GM12892 (cell line): ENCODE measurements around the gene ST6GALNAC6.
"Not testable (repeated sequence)": the region's sequence is repeated elsewhere in the genome, so short reads cannot be mapped to it uniquely, and the experiment has no call there.

Experiments used
- DNase-seq: peaks from one replicate; pipeline ENCODE4 v3.0.0; 2011; ENCODE audit not compliant: insufficient read length
- FAIRE-seq: peaks from 2 replicates; lab custom pipeline; 2011; peaks lifted over from hg19 to GRCh38; lab: Jason Lieb, UNC
- POLR2A ChIP-seq: IDR thresholded peaks from 2 replicates; pipeline ENCODE4 v1.6.1; 2011; ENCODE audit warnings: low read depth, low read length, control low read depth
- POLR2AphosphoS5 ChIP-seq: IDR thresholded peaks from 2 replicates; pipeline ENCODE4 v1.6.1; 2011; ENCODE audit warnings: low read depth, low read length, control low read depth
- TAF1 ChIP-seq: IDR thresholded peaks from 2 replicates; pipeline ENCODE4 v1.6.1; 2011; ENCODE audit warnings: low read depth, mild to moderate bottlenecking, control low read depth, low read length, borderline replicate concordance

The ST6GALNAC6 gene

GRCh38 chr9:127853312-127854183 is 45.9 kb downstream of the ST6GALNAC6 start:
- FAIRE-seq (no peak), DNase-seq (no peak)
- TF ChIP-seq POLR2AphosphoS5, result no peak
- TF ChIP-seq POLR2A, result no peak
- no peak for TF ChIP-seq TAF1

GRCh38 chr9:127852829-127853228 is 46.6 kb downstream of the ST6GALNAC6 start:
- FAIRE-seq (no peak), DNase-seq (no peak)
- TF ChIP-seq TAF1 (no peak), POLR2AphosphoS5 (no peak), POLR2A (no peak)

- no peak for FAIRE-seq
- no peak for DNase-seq
- TF ChIP-seq POLR2AphosphoS5, result no peak
- no peak for TF ChIP-seq POLR2A
- TF ChIP-seq TAF1, result no peak
These were observed 49.0 kb downstream of the ST6GALNAC6 start for GRCh38 chr9:127850286-127850830.

- TF ChIP-seq POLR2AphosphoS5 (no peak), POLR2A (no peak), TAF1 (no peak)
- FAIRE-seq (no peak), DNase-seq (no peak)
These were observed 50.5 kb downstream of the ST6GALNAC6 start for GRCh38 chr9:127848756-127849504.

- TF ChIP-seq TAF1 (no peak), POLR2A (no peak), POLR2AphosphoS5 (no peak)
- no peak for DNase-seq
- no peak for FAIRE-seq
These were observed 51.3 kb downstream of the ST6GALNAC6 start for GRCh38 chr9:127847833-127848755.

- FAIRE-seq, result no peak
- DNase-seq, result no peak
- TF ChIP-seq TAF1 (no peak), POLR2A (no peak), POLR2AphosphoS5 (no peak)
These were observed 52.3 kb downstream of the ST6GALNAC6 start for GRCh38 chr9:127847178-127847510.

GRCh38 chr9:127846443-127847177 is 52.8 kb downstream of the ST6GALNAC6 start:
- DNase-seq, result no peak
- TF ChIP-seq POLR2AphosphoS5, result no peak
- FAIRE-seq, result no peak

- not testable (repeated sequence) for FAIRE-seq, DNase-seq
These were observed 53.8 kb downstream of the ST6GALNAC6 start for GRCh38 chr9:127845619-127846018.

- TF ChIP-seq POLR2AphosphoS5, result no peak
- TF ChIP-seq POLR2A, result no peak
- TF ChIP-seq TAF1, result no peak
- DNase-seq (no peak), FAIRE-seq (no peak)
These were observed 54.5 kb downstream of the ST6GALNAC6 start for GRCh38 chr9:127844821-127845359.

GRCh38 chr9:127841087-127841835 is 58.1 kb downstream of the ST6GALNAC6 start:
- FAIRE-seq (no peak), DNase-seq (no peak)
- TF ChIP-seq TAF1 (no peak), POLR2A (no peak), POLR2AphosphoS5 (no peak)
